Esophagus (tissue), 2 donors: ENCODE data around the gene COX11. TPM values are rescaled to one million over a fixed set of nuclear protein-coding genes. Genes with fewer than 3 reads are reported as not detected.

Experiments
- H3K27ac ChIP-seq, 2 donors: one replicate each; pipeline ENCODE4 v1.5.1; 2013; ENCODE audit warnings: low read depth in 2 of 2, mild to moderate bottlenecking in 2 of 2, inconsistent platforms in 1 of 2, low read length in 1 of 2, moderate library complexity in 1 of 2
- H3K27me3 ChIP-seq, 2 donors: one replicate each; pipeline ENCODE4 v1.6.1; 2013; ENCODE audit warnings: low read length in 2 of 2, control low read depth in 1 of 2, mild to moderate bottlenecking in 1 of 2; ENCODE audit not compliant: insufficient read depth in 2 of 2, control insufficient read depth in 1 of 2
- H3K36me3 ChIP-seq, 2 donors: one replicate each; pipeline ENCODE4 v1.6.1; 2013; ENCODE audit warnings: low read length in 1 of 2; ENCODE audit not compliant: control insufficient read depth in 2 of 2, insufficient read depth in 2 of 2
- H3K4me1 ChIP-seq, 2 donors: one replicate each; pipeline ENCODE4 v1.6.1; 2013; ENCODE audit warnings: low read length in 1 of 2; ENCODE audit not compliant: control insufficient read depth in 2 of 2, insufficient read depth in 2 of 2
- H3K4me3 ChIP-seq, 2 donors: one replicate each; pipeline ENCODE4 v1.5.1; 2013; ENCODE audit warnings: low read length in 2 of 2, mild to moderate bottlenecking in 2 of 2, low read depth in 1 of 2, moderate library complexity in 1 of 2
- H3K9me3 ChIP-seq, 2 donors: one replicate each; pipeline ENCODE4 v1.6.1; 2013; ENCODE audit warnings: mild to moderate bottlenecking in 2 of 2, low read depth in 1 of 2, low read length in 1 of 2, moderate library complexity in 1 of 2; ENCODE audit not compliant: control insufficient read depth in 2 of 2, insufficient read depth in 1 of 2
- WGBS, 2 donors: extraction: QIAGEN DNeasy Blood & Tissue Kit; methylation state at CpG; one replicate each; pipeline ENCODE4 v1.1.7; 2013; 5-methylcytosine and 5-hydroxymethylcytosine counted together
- polyA plus RNA-seq, 2 donors: library from polyadenylated mRNA; stranded (reverse); fragments of 200-250 nt; gene quantifications; one replicate each; pipeline ENCODE4 v1.2.3, GENCODE V29; 2013
- donor health status: healthy with polysubstance abuse.
- donor health status: Bipolar disorder and iron deficiency.

COX11 gene
- polyA plus RNA-seq, 2 donors, result 11.4 to 22.6 TPM

DNA sequence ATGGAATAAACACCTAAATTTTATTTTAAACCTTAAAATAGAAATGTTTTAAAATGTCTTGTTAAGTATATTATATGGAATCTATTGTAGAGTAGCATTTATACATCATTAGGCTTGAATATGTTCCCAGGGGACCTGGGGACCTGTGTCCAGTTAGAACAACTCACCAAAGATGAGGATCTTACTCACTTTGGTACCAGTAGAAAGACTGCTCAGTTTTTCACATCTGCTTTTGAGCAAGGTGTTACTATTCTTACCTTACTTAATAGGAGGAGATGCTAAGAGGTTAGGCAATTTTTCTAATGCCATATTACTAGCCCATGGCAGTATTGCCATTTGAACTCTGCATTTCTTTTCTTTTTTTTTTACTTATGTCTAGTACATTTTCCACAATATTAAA is 14.8 kb upstream of the COX11 start:
- Histone ChIP-seq H3K27me3 (no peaks in the 10 kb centered on the region), H3K36me3 (no peaks in the 10 kb centered on the region), H3K4me3 (no peak overlapping the region), H3K27ac (no peak overlapping the region), H3K4me1 (no peaks in the 10 kb centered on the region), H3K9me3 (peaks cover 0 to 2% of the 10 kb centered on the region in 2 donors)

DNA sequence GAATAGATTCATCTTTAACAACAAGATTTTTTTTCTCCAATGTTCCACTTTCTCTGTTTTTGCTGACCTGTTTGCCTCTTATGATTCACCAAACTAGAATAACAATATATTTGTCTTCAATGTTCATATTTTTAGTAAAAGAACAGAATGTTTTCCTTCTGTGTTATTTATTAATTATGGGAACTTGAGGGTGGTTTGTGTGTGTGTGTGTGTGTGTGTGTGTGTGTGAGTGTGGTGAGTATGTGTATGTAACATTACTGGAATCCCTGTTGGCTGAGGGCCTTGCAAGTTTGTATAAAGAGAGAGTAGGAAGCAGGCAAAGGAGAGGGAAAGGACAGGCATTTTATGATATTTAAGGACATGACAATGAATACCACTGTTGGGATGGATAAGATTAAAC is 13.9 kb upstream of the COX11 start:
- peaks cover 0 to 2% of the 10 kb centered on the region in 2 donors for H3K9me3 ChIP-seq
- H3K36me3 ChIP-seq, result no peaks in the 10 kb centered on the region
- H3K4me3 ChIP-seq, result no peak overlapping the region
- H3K4me1 ChIP-seq, result no peaks in the 10 kb centered on the region
- H3K27me3 ChIP-seq, result no peaks in the 10 kb centered on the region
- no peak overlapping the region for H3K27ac ChIP-seq

DNA sequence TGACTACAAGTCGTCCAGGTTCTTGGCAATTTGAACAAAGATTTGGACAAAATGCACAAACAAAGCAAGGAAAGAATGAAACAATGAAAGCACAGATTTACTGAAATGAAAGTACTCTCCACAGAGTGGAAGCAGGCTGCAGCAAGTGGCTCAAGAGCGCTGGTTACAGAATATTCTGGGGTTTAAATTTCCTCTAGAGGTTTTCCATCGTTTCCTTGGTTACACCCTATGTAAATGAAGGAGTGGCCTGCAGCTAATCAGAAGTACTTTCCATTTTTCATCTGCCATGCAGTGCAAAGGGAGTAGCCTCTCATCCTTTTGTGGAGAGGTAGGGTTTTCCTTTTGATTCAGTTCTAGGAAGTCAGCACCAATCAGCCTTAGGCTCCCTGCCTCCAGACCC is 11.9 kb upstream of the COX11 start:
- no peak overlapping the region for H3K27ac ChIP-seq
- no peak overlapping the region for H3K4me3 ChIP-seq
- H3K9me3 ChIP-seq, result peaks cover 0 to 2% of the 10 kb centered on the region in 2 donors
- 55 to 91% methylated on average over 3 of the region's 3 CpGs for WGBS, 2 donors
- no peaks in the 10 kb centered on the region for H3K4me1 ChIP-seq
- H3K36me3 ChIP-seq, result no peaks in the 10 kb centered on the region
- no peaks in the 10 kb centered on the region for H3K27me3 ChIP-seq

- no peaks in the 10 kb centered on the region for H3K36me3 ChIP-seq
- peaks cover 0 to 2% of the 10 kb centered on the region in 2 donors for H3K9me3 ChIP-seq
- no peaks in the 10 kb centered on the region for H3K27me3 ChIP-seq
- no peak overlapping the region for H3K27ac ChIP-seq
- H3K4me1 ChIP-seq, result no peaks in the 10 kb centered on the region
- H3K4me3 ChIP-seq, result no peak overlapping the region
Measured at GRCh38 chr17:54979657-54980056, 11.2 kb upstream of the COX11 start.

DNA sequence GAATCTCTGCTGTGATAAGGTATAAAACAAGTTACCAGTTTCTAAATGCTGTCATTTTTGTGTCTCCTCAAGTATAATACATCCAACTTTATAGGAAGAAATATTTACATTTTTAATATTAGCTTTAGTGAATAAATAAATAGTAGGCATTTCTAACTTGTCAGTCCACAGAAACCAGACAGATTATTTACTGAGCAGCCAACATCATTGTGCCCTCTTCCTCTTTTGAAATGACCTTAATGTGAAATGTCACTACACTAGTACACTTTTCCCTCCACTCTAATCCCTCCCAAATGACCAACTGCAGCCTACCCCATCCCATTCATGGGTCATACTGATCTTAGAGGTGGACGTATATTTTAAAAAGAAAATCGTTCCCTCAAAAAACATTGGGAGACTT is 9.3 kb upstream of the COX11 start:
- Histone ChIP-seq H3K27me3 (no peaks in the 10 kb centered on the region), H3K9me3 (peaks cover 0 to 2% of the 10 kb centered on the region in 2 donors), H3K4me3 (no peak overlapping the region), H3K27ac (no peak overlapping the region), H3K36me3 (no peaks in the 10 kb centered on the region), H3K4me1 (no peaks in the 10 kb centered on the region)
- 96 to 97% methylated on average over 2 of the region's 2 CpGs for WGBS, 2 donors

- Histone ChIP-seq H3K4me3 (no peak overlapping the region), H3K27me3 (no peaks in the 10 kb centered on the region)
- WGBS, 2 donors, result 93% methylated on average over 3 of the region's 3 CpGs
Measured at GRCh38 chr17:54976316-54976715, 7.9 kb upstream of the COX11 start.

DNA sequence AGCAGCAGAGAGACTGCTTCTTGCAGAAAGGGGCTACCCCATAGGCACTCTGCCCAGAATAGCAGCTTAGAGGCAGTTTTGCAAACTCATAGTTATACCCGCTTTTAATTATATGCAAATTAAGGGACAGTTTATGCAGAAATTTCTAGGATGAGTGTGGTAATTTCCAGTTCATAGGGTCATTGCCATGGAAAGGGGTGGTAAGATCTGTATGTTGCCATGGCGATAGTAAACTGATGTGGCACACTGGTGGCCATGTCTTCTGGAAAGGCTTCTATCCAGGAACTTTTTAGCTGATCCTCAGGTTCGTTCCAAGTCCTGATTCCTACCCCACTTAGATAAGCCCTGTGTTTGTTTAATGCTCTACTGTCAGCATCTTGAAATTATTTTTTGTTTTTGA is 6.3 kb upstream of the COX11 start:
- no peak overlapping the region for H3K27ac ChIP-seq
- H3K27me3 ChIP-seq, result no peaks in the 10 kb centered on the region
- no peaks in the 10 kb centered on the region for H3K36me3 ChIP-seq
- H3K4me3 ChIP-seq, result no peak overlapping the region
- WGBS, 2 donors, result 85 to 86% methylated on average over 3 of the region's 3 CpGs
- no peaks in the 10 kb centered on the region for H3K4me1 ChIP-seq
- no peaks in the 10 kb centered on the region for H3K9me3 ChIP-seq

More at GRCh38 chr17:54976316-54976715, 7.9 kb upstream of the COX11 start:
- H3K36me3 ChIP-seq, result no peaks in the 10 kb centered on the region
- peaks cover 0 to 2% of the 10 kb centered on the region in 2 donors for H3K9me3 ChIP-seq
- no peak overlapping the region for H3K27ac ChIP-seq
- H3K4me1 ChIP-seq, result no peaks in the 10 kb centered on the region

GRCh38 chr17:54972406-54973138 is 4.1 kb upstream of the COX11 start:
- H3K27me3 ChIP-seq, result no peaks in the 10 kb centered on the region
- no peaks in the 10 kb centered on the region for H3K36me3 ChIP-seq
- no peaks in the 10 kb centered on the region for H3K4me1 ChIP-seq
- H3K27ac ChIP-seq, result no peak overlapping the region
- WGBS, 2 donors, result 80 to 88% methylated on average over 3 of the region's 3 CpGs
- H3K9me3 ChIP-seq, result no peaks in the 10 kb centered on the region
- H3K4me3 ChIP-seq, result no peak overlapping the region

DNA sequence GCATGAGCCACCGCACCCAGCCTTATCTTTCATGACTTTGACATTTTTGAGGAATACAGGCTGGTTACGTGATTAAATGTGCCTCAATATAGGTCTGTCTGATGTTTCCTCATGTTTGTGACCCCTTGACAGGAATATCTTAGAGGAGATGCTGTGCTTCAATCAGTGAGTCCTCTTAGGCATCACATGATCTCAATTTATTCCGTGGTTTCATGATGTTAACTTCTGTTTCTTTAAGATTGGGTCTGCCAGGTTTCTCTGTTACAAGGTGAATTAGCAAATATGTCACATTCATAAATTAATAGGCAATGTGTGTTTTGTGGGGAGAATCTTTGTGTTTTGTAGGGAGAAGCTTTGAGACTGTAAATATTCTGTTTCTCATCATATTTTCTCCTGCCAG is 3.4 kb upstream of the COX11 start:
- WGBS, 2 donors, result 91 to 97% methylated on average over 3 of the region's 3 CpGs
- Histone ChIP-seq H3K36me3 (no peaks in the 10 kb centered on the region), H3K27me3 (no peaks in the 10 kb centered on the region), H3K4me3 (no peak overlapping the region), H3K27ac (no peak overlapping the region), H3K9me3 (no peaks in the 10 kb centered on the region), H3K4me1 (no peaks in the 10 kb centered on the region)

GRCh38 chr17:54971147-54971546 is 2.7 kb upstream of the COX11 start:
- Histone ChIP-seq H3K36me3 (no peaks in the 10 kb centered on the region), H3K27me3 (no peaks in the 10 kb centered on the region), H3K4me1 (no peaks in the 10 kb centered on the region), H3K4me3 (no peak overlapping the region), H3K9me3 (no peaks in the 10 kb centered on the region), H3K27ac (no peak overlapping the region)
